Ureter (tissue), 1 donor: ENCODE data around the gene EIF5. TPM values are rescaled to one million over a fixed set of nuclear protein-coding genes. Genes with fewer than 3 reads are reported as not detected.

Experiments used
- DNase-seq: peaks from one replicate; pipeline ENCODE4 v3.0.0-alpha.2; 2020; ENCODE audit warnings: low spot score
- total RNA-seq: library from RNA; stranded (reverse); gene quantifications from one replicate; pipeline ENCODE4 v1.2.4, GENCODE V29; 2023
- donor health status: DM: yes; HTN: yes; CAD: no.

EIF5 gene
- total RNA-seq, 1 donor from 2014 or later: 194 TPM

DNA sequence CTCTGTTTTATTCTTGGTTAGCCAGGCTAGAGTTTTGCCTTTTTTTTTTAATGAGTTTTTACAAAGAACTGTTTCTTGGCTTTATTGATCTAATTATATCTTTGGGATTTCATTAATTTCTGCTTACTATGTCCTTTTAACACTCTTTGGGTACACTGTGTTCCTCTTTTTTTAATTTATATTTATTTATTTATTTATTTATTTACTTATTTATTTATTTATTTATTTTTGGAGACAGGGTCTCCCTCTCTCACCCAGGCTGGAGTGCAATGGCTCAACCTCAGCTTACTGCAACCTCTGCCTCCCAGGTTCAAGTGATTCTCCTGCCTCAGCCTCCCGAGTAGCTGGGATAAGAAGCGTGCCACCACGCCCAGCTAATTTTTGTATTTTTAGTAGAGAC is 36.0 kb downstream of the EIF5 start:
- no peak for DNase-seq

DNA sequence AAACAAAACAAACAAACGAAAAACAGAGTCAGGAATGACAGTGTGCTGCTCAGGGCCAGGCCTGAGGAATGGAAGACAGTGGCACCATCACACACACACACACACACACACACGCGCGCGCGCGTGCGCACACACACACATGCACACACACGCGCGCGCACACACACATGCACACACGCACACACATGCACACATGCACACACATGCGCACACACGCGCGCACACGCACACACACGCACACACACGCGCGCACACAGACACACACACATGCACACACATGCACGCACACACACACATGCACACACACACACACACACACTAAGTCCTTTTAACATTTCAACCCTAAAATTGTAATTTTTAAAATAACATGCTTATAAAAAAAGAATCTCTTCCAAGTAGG is 38.0 kb downstream of the EIF5 start:
- DNase-seq: no peak

DNA sequence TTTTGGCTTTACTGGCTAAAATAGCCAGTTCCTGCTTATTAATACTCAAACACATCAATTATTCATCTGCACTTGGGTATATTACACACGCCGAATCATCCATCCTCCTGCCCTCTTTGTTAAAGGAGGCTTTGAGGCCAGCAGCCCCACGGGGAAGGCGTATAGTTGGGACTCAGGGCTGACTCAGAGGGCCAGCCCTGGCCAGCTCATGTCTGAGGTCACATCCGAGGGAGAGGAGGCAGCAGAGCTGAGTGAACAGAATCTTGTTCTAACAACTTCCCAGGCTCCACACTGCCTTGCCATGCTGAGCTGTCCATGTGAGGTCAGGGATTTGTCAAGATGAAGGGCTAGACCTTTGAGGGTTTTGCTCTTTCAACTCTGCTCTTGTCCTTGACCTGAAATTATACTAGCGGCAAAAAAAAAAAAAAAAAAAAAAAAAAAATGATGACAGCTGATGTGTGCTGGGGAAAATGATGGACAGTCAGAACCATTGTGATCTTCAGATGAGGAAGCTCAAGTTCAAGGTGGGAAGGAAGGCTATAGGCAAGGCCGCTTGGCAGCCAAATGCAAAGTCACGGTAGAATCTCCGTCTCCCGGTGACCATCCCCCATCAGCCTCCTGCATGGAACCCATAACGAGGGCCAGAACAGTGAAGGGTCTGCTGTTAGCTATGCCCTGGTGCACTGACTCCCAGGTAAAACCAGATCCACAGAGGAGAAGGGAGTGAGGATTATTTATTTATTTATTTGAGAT is 38.7 kb downstream of the EIF5 start:
- DNase-seq: no peak

DNA sequence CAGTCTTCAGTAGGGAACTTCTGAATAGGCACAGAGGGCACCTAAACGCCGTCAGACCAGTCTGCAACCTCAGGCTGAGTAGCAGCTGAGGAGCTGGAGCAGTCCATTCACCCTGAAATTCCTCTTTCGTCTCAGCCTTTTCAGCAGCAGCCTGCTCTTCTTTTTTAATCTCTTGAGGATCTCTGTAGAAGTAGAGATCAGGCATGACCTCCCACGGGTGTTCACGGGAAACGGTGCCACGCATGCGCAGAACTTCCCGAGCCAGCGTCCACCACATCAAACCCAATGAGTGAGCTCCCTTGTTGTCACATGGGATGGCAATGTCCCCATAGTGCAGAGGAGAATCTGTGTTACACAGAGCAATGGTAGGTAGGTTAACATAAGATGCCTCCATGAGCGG is 40.1 kb downstream of the EIF5 start:
- DNase-seq: no peak

- DNase-seq: no peak
Measured at GRCh38 chr14:103377522-103378037, 43.5 kb downstream of the EIF5 start.

- DNase-seq: no peak
Measured at GRCh38 chr14:103378038-103378854, 44.2 kb downstream of the EIF5 start.

DNA sequence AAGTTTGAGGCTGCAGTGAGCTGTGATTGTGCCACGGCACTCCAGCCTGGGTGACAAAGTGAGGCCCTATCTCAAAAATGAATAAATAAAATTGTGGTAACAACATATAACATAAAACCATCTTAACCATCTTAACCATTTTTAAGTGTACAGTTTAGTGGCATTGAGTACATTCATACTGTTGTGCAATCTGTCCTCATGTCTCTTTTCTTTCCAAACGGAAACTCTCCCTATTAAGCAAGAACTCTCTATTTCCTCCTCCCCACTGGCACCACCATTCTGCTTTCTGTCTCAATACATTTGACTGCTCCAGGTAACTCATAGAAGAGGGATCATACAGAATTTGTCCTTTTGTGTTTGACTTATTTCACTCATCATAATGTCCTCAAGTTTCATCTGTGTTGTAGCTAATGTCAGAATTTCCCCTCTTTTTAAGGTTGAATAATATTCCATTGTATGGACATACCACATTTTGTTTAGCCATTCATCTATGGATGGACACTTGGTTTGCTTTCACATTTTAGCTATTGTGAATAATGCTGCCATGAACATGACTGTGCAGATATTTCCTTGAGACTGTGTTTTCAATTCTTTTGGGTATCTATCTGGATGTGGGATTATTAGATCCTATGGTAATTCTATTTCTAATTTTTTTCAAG is 46.8 kb downstream of the EIF5 start:
- DNase-seq: no peak

DNA sequence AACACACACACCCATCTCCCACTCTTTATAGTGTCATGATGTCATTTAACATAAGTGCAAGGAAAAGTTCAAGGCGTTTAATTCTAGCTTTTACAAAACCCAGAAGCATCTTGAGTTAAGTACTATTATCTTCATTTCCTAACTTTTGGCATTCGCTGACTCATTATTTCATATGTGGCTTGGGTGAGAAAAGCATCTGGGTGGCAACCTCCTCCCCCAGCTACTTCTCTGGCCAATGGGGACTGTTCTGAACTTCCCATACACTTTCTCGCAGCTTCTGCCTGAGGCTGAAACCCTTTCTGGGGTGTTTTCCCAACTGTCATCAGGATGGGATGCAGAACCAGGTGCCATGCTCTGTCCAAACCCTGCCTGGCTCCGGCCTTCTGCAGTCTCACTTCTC is 48.3 kb downstream of the EIF5 start:
- no peak for DNase-seq

DNA sequence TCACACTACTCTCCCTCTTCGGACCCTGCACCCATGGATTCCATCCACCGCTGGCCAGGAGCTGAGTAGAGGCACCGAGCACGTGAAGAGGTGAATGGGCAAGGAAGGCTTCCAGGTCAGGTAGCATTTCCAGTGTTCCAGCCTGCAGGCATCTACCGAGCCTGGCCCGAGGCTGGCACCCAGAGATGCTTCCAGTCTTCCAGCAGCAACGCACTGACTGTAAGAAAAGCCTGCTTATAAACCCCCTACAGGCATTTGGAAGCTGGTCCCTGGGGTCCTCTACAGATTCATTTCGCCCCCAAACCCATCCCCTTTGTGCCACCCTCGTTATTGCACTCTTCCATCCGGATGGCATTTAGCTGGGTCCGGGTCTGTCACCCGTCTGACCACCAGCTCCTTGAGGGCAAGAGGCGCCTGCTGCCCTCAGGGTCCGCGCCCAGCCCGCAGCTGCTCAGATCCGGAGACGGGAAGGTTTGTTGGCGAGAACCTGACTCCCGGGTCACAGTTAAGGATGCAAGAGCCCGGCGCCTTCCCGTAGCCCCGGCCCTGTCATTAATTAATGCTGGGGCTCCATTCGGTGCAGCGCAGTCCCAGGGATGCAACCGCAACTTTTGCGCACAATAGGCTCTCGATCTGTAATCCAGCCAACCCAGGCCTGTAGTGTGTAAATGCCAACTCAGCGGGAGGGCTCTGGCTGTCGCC is 50.6 kb downstream of the EIF5 start:
- DNase-seq: peak; percentile 49

- peak; percentile 97 for DNase-seq
Measured at GRCh38 chr14:103385152-103385928, 51.3 kb downstream of the EIF5 start, which contains the start of gene MARK3. Gene MARK3 (plus strand): TSS chr14:103385415. CDS start chr14:103386030, 615 bp downstream.

DNA sequence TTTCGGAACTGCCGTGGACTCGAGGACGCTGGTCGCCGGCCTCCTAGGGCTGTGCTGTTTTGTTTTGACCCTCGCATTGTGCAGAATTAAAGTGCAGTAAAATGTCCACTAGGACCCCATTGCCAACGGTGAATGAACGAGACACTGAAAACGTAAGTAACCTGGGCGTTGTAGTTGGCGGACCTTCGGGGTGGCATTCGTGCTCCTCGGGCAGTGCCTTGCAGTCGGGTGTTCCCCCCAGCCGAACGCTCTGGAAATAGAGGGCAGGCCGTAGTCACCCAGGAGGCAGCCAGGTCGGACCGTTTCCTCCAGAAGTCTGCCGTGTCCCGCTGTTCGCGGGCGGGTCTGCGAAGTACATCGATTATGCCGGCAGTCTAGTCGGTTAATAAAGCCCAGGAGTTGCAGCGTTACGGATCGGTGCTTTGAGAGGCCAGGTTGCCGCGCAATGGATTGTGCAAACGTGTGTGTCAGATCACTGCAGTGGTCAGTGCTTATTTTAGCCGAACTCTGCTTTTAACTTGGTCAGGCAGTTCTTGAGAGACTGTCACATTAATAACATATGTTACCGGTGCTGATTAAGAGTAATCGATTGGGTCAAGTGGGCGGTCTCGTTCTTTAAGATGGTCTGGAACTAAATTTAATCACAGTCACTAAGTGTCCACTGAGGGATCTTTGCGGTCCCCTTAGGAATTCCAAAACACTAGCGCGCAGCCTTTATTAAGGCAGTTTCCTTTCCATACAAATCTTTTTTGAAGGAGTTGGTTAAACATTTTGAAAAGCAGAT is 52.1 kb downstream of the EIF5 start:
- no peak for DNase-seq

GRCh38 chr14:103386713-103387329 is 52.8 kb downstream of the EIF5 start:
- no peak for DNase-seq

DNA sequence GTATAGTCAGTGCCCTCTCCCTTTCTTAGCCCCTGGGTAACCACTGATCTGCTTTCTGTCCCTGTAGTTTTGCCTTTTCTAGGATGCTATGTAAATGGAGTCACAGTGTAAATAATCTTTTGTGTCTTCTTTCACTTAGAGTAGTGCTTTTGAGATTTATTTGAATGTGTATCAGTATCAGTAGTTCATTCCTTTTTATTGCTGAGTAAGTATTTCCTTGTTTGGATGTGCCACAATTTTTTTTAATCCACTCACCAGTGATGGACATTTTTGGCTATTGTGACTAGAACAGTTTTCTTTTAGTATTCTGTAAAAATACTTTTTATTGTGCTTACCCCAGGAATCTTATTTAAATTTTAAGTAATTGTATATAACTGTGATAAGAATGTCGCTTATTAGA is 54.6 kb downstream of the EIF5 start:
- no peak for DNase-seq

- DNase-seq: no peak
Measured at GRCh38 chr14:103390605-103391004, 56.6 kb downstream of the EIF5 start.

- no peak for DNase-seq
Measured at GRCh38 chr14:103391048-103391447, 57.0 kb downstream of the EIF5 start.

- DNase-seq: no peak
Measured at GRCh38 chr14:103392106-103392505, 58.1 kb downstream of the EIF5 start.

GRCh38 chr14:103392572-103392971 is 58.5 kb downstream of the EIF5 start:
- no peak for DNase-seq

- DNase-seq: no peak
Measured at GRCh38 chr14:103393070-103393469, 59.0 kb downstream of the EIF5 start.
